K562 (cell line): ENCODE measurements around the gene PCYT1A. TPM values are rescaled to one million over a fixed set of nuclear protein-coding genes. Genes with fewer than 3 reads are reported as not detected.

Experiments used
- ATAC-seq: fragments of 200-7000 bp; cut with Tn5 transposase; 3 replicates; pipeline ENCODE4 v1.9.1; 2020; ENCODE audit warnings: moderate library complexity
- BruUV-seq: library from RNA; stranded (reverse); fragments of 400-500 nt; replicated peaks from 2 replicates; lab custom pipeline; 2021; lab: Mats Ljungman, UMichigan
- CTCF ChIA-PET: fragments of 300-600 bp; formaldehyde crosslinking; extraction: SDS; loops from one replicate; lab custom pipeline; 2021; ENCODE audit warnings: low intra/inter-chr PET ratio; lab: Yijun Ruan, JAX
- POLR2A ChIA-PET: fragments of 300-600, 350-650 bp; sonication (Branson Sonifier 250); formaldehyde crosslinking; extraction: SDS; loops from one replicate; lab custom pipeline; 2021; ENCODE audit warnings: antibody characterized with exemption, inconsistent platforms; lab: Yijun Ruan, JAX
- DNase-seq, 4 experiments: peaks; one replicate each; pipeline versions ENCODE4 v3.0.0 to v3.0.0-alpha.2; 2011 to 2018; ENCODE audit warnings: low spot score in 3 of 4, mixed read lengths in 3 of 4; ENCODE audit errors: extremely low read depth in 1 of 4
- FAIRE-seq: peaks from 2 replicates; lab custom pipeline; 2011; peaks lifted over from hg19 to GRCh38; lab: Jason Lieb, UNC
- H2AFZ ChIP-seq: 2 replicates; pipeline ENCODE4 v1.6.0; 2011; ENCODE audit warnings: low read depth, low read length, control low read depth, inconsistent platforms
- H3K27ac ChIP-seq: fragments of 200-600 bp; 3 replicates; pipeline ENCODE4 v1.8.0; 2011; ENCODE audit warnings: low read depth, mild to moderate bottlenecking, control low read depth, inconsistent platforms, low read length, moderate library complexity, mixed read lengths; ENCODE audit errors: extremely low read depth
- H3K27me3 ChIP-seq, 2 experiments: fragments of 300-600 bp in 1 of 2; 2 replicates in 1 of 2; 3 replicates in 1 of 2; pipeline versions ENCODE4 v1.6.0 to v1.8.0; 2011; ENCODE audit warnings: inconsistent platforms in 2 of 2, low read length in 2 of 2, mild to moderate bottlenecking in 1 of 2, mixed read lengths in 1 of 2, moderate library complexity in 1 of 2; ENCODE audit not compliant: control insufficient read depth in 2 of 2, insufficient read depth in 2 of 2
- H3K36me3 ChIP-seq: fragments of 300-600 bp; 3 replicates; pipeline ENCODE4 v1.8.0; 2011; ENCODE audit warnings: mild to moderate bottlenecking, low read length, inconsistent platforms; ENCODE audit not compliant: control insufficient read depth, insufficient read depth
- H3K4me1 ChIP-seq, 2 experiments: fragments of 200-600 bp in 1 of 2; replicated peaks in 1 of 2; 2 replicates in 1 of 2; 3 replicates in 1 of 2; pipeline versions ENCODE4 v1.5.1 to v1.8.0; 2011; ENCODE audit warnings: inconsistent platforms in 2 of 2, low read length in 2 of 2, mild to moderate bottlenecking in 1 of 2, mixed read lengths in 1 of 2, moderate library complexity in 1 of 2; ENCODE audit not compliant: control insufficient read depth in 2 of 2, insufficient read depth in 2 of 2
- H3K4me2 ChIP-seq: 2 replicates; pipeline ENCODE4 v1.6.1; 2011; ENCODE audit warnings: low read length, control low read depth, inconsistent platforms, mixed read lengths; ENCODE audit not compliant: insufficient read depth
- H3K4me3 ChIP-seq: fragments of 200-600 bp; sonication (generic), shearing (Covaris generic); 2 replicates; pipeline ENCODE4 v1.5.1; 2016; ENCODE audit warnings: control low read depth, inconsistent platforms
- H3K79me2 ChIP-seq: fragments of 200-600 bp; 3 replicates; pipeline ENCODE4 v1.8.0; 2011; ENCODE audit warnings: low read length, inconsistent platforms; ENCODE audit not compliant: control insufficient read depth, insufficient read depth
- H3K9ac ChIP-seq, 2 experiments: 2 replicates each; pipeline versions ENCODE4 v1.6.0 to v1.6.1; 2011; ENCODE audit warnings: low read depth in 2 of 2, low read length in 2 of 2, control low read depth in 1 of 2, inconsistent platforms in 1 of 2, mild to moderate bottlenecking in 1 of 2, mixed read lengths in 1 of 2; ENCODE audit not compliant: insufficient read depth in 1 of 2
- H3K9me1 ChIP-seq: one replicate; pipeline ENCODE4 v1.6.0; 2011; ENCODE audit warnings: inconsistent platforms, mild to moderate bottlenecking, low read length, moderate library complexity; ENCODE audit not compliant: control insufficient read depth, insufficient read depth
- H3K9me3 ChIP-seq: replicated peaks from 2 replicates; pipeline ENCODE4 v1.5.1; 2011; ENCODE audit warnings: low read depth, low read length, inconsistent platforms; ENCODE audit not compliant: control insufficient read depth, insufficient read depth
- H4K20me1 ChIP-seq: replicated peaks from 2 replicates; pipeline ENCODE4 v1.6.1; 2011; ENCODE audit warnings: low read length, inconsistent platforms, mixed read lengths; ENCODE audit not compliant: control insufficient read depth, insufficient read depth
- ARID2 ChIP-seq: fragments of 450-650 bp; IDR thresholded peaks from 2 replicates; pipeline ENCODE4 v1.6.1; 2017; ENCODE audit warnings: antibody characterized with exemption, mild to moderate bottlenecking
- CAMTA2 ChIP-seq: fragments of 250-450 bp; sonication (Bioruptor Pico); conservative IDR thresholded peaks from 2 replicates; pipeline ENCODE4 v1.5.1; 2022
- NCOR1 ChIP-seq: fragments of 450-650 bp; IDR thresholded peaks from 2 replicates; pipeline ENCODE4 v1.6.1; 2016; ENCODE audit warnings: mild to moderate bottlenecking, moderate library complexity
- NFXL1 ChIP-seq: fragments of 450-650 bp; formaldehyde crosslinking; IDR thresholded peaks from 2 replicates; pipeline ENCODE4 v1.4.0; 2021; ENCODE audit warnings: mild to moderate bottlenecking
- PTBP1 ChIP-seq: fragments of 200-400 bp; formaldehyde crosslinking; IDR thresholded peaks from 2 replicates; pipeline ENCODE4 v1.6.1; 2017; ENCODE audit warnings: low read depth, low read length
- TRIM25 ChIP-seq: fragments of 450-650 bp; IDR thresholded peaks from 2 replicates; pipeline ENCODE4 v1.7.0; 2016; ENCODE audit warnings: borderline replicate concordance
- ZKSCAN1 ChIP-seq: fragments of 150-350 bp; IDR thresholded peaks from 2 replicates; pipeline ENCODE4 v1.6.1; 2016; ENCODE audit warnings: low read depth, low read length
- ZNF134 ChIP-seq: fragments of 250-450 bp; sonication (Bioruptor Pico); conservative IDR thresholded peaks from 2 replicates; pipeline ENCODE4 v1.4.0; 2020
- ZNF212 ChIP-seq: fragments of 450-650 bp; formaldehyde crosslinking; IDR thresholded peaks from 2 replicates; pipeline ENCODE4 v1.4.0; 2020; ENCODE audit warnings: mild to moderate bottlenecking
- ZNF280A ChIP-seq: fragments of 450-650 bp; IDR thresholded peaks from 2 replicates; pipeline ENCODE4 v1.6.1; 2018; ENCODE audit warnings: mild to moderate bottlenecking, low read depth; ENCODE audit not compliant: partially characterized antibody
- ZNF609 ChIP-seq: sonication (generic); formaldehyde crosslinking; IDR thresholded peaks from 2 replicates; pipeline ENCODE4 v1.8.1; 2023; ENCODE audit warnings: missing genetic modification reagents, mild to moderate bottlenecking, borderline replicate concordance
- WGBS: fragments of 100-300 bp; shearing (Covaris generic); methylation state at CpG from one replicate; pipeline ENCODE4 v1.1.6; 2016; ENCODE audit warnings: low coverage, mixed read lengths; ENCODE audit not compliant: insufficient coverage; ENCODE audit errors: missing lambda C conversion rate; 5-methylcytosine and 5-hydroxymethylcytosine counted together
- in situ Hi-C: fragments of 300-500 bp; cut with MboI; formaldehyde crosslinking; loops from 4 replicates; pipeline ENCODE4 v1.15.0; 2018; ENCODE audit warnings: inconsistent platforms, mixed read lengths
- intact Hi-C: fragments of 100-400 bp; cut with micrococcal nuclease; formaldehyde crosslinking; loops from 2 replicates; pipeline ENCODE4 v1.14.2; 2022
- polyA plus RNA-seq, 8 experiments: library from polyadenylated mRNA; depleted of rRNA in 4 of 8; stranded (reverse) in 5 of 8; unstranded in 3 of 8; fragments of >200 nt; fragmentation: Nextera tagmentation in 2 of 8; fragmentation: Illumina TruSeq in 1 of 8; extraction: Ambion mirVana in 2 of 8; extraction: Trizol in 1 of 8; gene quantifications; 2 replicates each; pipeline versions ENCODE4 v1.2.1 to v1.2.3, GENCODE V29; 2011 to 2014; ENCODE audit warnings: inconsistent platforms in 1 of 8, missing spikeins in 1 of 8
- total RNA-seq, 7 experiments: library from RNA; depleted of rRNA in 6 of 7; stranded (reverse); fragments of >200 nt in 6 of 7; fragmentation: Illumina TruSeq in 2 of 7; extraction: Trizol in 2 of 7; gene quantifications; 2 replicates each; pipeline versions ENCODE4 v1.2.1 to v1.2.3, GENCODE V29; 2011 to 2021; ENCODE audit warnings: low replicate concordance in 1 of 7

PCYT1A gene
- total and polyA plus RNA-seq, 9 of the 15 experiments (the other 6 are each of a cell fraction or from before 2014, with no cell fraction given) = 13.4 to 62.8 (median 49.4) TPM

- TF ChIP-seq CAMTA2 (no peak), TRIM25 (no peak), NCOR1 (no peak), ZNF212 (CRISPR knock-in tag) (no peak), ARID2 (no peak), ZKSCAN1 (no peak), ZNF280A (no peak), ZNF134 (no peak), PTBP1 (no peak), ZNF609 (no peak), NFXL1 (no peak)
- TF ChIP-seq, all 486 proteins: peak for 0
- Histone ChIP-seq H3K9ac (no peak overlapping the region), H3K9me3 (peaks cover 5% of the 10 kb centered on the region; the same call in 1 of the 2 replicates), H2AFZ (no peak overlapping the region), H3K79me2 (peaks cover 13% of the 10 kb centered on the region; the same call in 1 of the 3 replicates), H3K4me1 (no peaks in the 10 kb centered on the region), H3K9me1 (no peaks in the 10 kb centered on the region), H3K36me3 (peaks cover 54% of the 10 kb centered on the region), H3K27me3 (no peaks in the 10 kb centered on the region), H3K27ac (no peak overlapping the region), H3K4me3 (no peak overlapping the region), H4K20me1 (no peaks in the 10 kb centered on the region), H3K4me2 (no peak overlapping the region)
- in situ Hi-C loops (no loop called here), intact Hi-C loops (loop anchor here (2.0 kb wide), 1 partner anchor 37 kb away; no protein-coding TSS in a partner anchor)
- DNase-seq (no peak), FAIRE-seq (no peak), ATAC-seq (no peak)
- ChIA-PET POLR2A (interaction anchor here (1.3 kb wide), 1 partner anchor 10 kb away, joined by 3 read pairs; no protein-coding TSS in a partner anchor), CTCF (no interaction called here)
- no TSS peak for BruUV-seq
- WGBS = 43% methylated on average over 1 of the region's 1 CpG
Observed at GRCh38 chr3:196255776-196256175, 31.8 kb downstream of the PCYT1A start.
